Measurements from ENCODE around the gene ATP1A4.

The ATP1A4 gene

GRCh38 chr1:160227034-160227433 is 75.6 kb downstream of the ATP1A4 start:
- H3K4me3 ChIP-seq (ENCODE audit: low read depth in 1 of 2, low read length in 1 of 2), result no peak overlapping the region
- no peaks in the 10 kb centered on the region for H3K9me3 ChIP-seq
- H3K36me3 ChIP-seq, result peaks cover 97% of the 10 kb centered on the region
- H3K27ac ChIP-seq, result no peak overlapping the region
- no peak for TF ChIP-seq CTCF (IDR thresholded peaks at IDR 0.05)
- H3K27me3 ChIP-seq, result no peaks in the 10 kb centered on the region
- no peaks in the 10 kb centered on the region for H3K4me1 ChIP-seq (ENCODE audit: control insufficient read depth in 1 of 2, insufficient read depth in 1 of 2, low read depth in 1 of 2, low read length in 1 of 2)

GRCh38 chr1:160227561-160227960 is 76.2 kb downstream of the ATP1A4 start:
- Histone ChIP-seq H3K4me3 (ENCODE audit: low read depth in 1 of 2, low read length in 1 of 2) (no peak overlapping the region), H3K36me3 (peaks cover 95% of the 10 kb centered on the region), H3K4me1 (ENCODE audit: control insufficient read depth in 1 of 2, insufficient read depth in 1 of 2, low read depth in 1 of 2, low read length in 1 of 2) (no peaks in the 10 kb centered on the region), H3K9me3 (no peaks in the 10 kb centered on the region), H3K27ac (no peak overlapping the region), H3K27me3 (no peaks in the 10 kb centered on the region)
- no peak for TF ChIP-seq CTCF (IDR thresholded peaks at IDR 0.05)

GRCh38 chr1:160228431-160228830 is 77.0 kb downstream of the ATP1A4 start:
- Histone ChIP-seq H3K27me3 (no peaks in the 10 kb centered on the region), H3K36me3 (peaks cover 87% of the 10 kb centered on the region), H3K27ac (no peak overlapping the region), H3K4me3 (ENCODE audit: low read depth in 1 of 2, low read length in 1 of 2) (no peak overlapping the region), H3K9me3 (no peaks in the 10 kb centered on the region), H3K4me1 (ENCODE audit: control insufficient read depth in 1 of 2, insufficient read depth in 1 of 2, low read depth in 1 of 2, low read length in 1 of 2) (no peaks in the 10 kb centered on the region)
- TF ChIP-seq CTCF (IDR thresholded peaks at IDR 0.05), result no peak

GRCh38 chr1:160232911-160233310 is 81.5 kb downstream of the ATP1A4 start:
- Histone ChIP-seq H3K36me3 (peaks cover 84% of the 10 kb centered on the region), H3K4me1 (ENCODE audit: control insufficient read depth in 1 of 2, insufficient read depth in 1 of 2, low read depth in 1 of 2, low read length in 1 of 2) (no peaks in the 10 kb centered on the region), H3K9me3 (no peaks in the 10 kb centered on the region), H3K27me3 (no peaks in the 10 kb centered on the region), H3K4me3 (ENCODE audit: low read depth in 1 of 2, low read length in 1 of 2) (no peak overlapping the region), H3K27ac (no peak overlapping the region)
- no peak for TF ChIP-seq CTCF (IDR thresholded peaks at IDR 0.05)
